HepG2 (cell line): ENCODE results near the gene SLC25A1. TPM values are rescaled to one million over a fixed set of nuclear protein-coding genes. Genes with fewer than 3 reads are reported as not detected.

Experiments
- AHR ChIP-seq: IDR thresholded peaks from 2 replicates; pipeline ENCODE4 v1.6.1; 2018; ENCODE audit warnings: missing genetic modification reagents, missing compliant biosample characterization
- ATF3 ChIP-seq: sonication (generic); formaldehyde crosslinking; IDR thresholded peaks from 2 replicates; pipeline ENCODE4 v1.4.0; 2020; ENCODE audit warnings: missing genetic modification reagents
- BHLHE40 ChIP-seq: IDR thresholded peaks from 2 replicates; pipeline ENCODE4 v1.6.1; 2011; ENCODE audit warnings: low read length, improper control_type of control experiment
- DMAP1 ChIP-seq: IDR thresholded peaks from 2 replicates; pipeline ENCODE4 v1.6.1; 2016
- ELF1 ChIP-seq: sonication (generic); formaldehyde crosslinking; IDR thresholded peaks from 2 replicates; pipeline ENCODE4 v1.4.0; 2020; ENCODE audit warnings: missing genetic modification reagents
- EZH2 ChIP-seq: conservative IDR thresholded peaks from 2 replicates; pipeline ENCODE4 v1.6.1; 2012; ENCODE audit warnings: mild to moderate bottlenecking, low read depth, low read length, moderate library complexity
- FOXJ3 ChIP-seq: sonication (generic); formaldehyde crosslinking; IDR thresholded peaks from 2 replicates; pipeline ENCODE4 v1.4.0; 2020; ENCODE audit warnings: missing genetic modification reagents, mild to moderate bottlenecking, borderline replicate concordance
- HDAC1 ChIP-seq: sonication (generic); formaldehyde crosslinking; IDR thresholded peaks from 2 replicates; pipeline ENCODE4 v1.5.1; 2020; ENCODE audit warnings: mild to moderate bottlenecking, missing genetic modification reagents
- HOMEZ ChIP-seq: IDR thresholded peaks from 2 replicates; pipeline ENCODE4 v1.6.1; 2016; ENCODE audit warnings: low read depth
- HOXA9 ChIP-seq: sonication (generic); formaldehyde crosslinking; IDR thresholded peaks from 2 replicates; pipeline ENCODE4 v1.8.1; 2022; ENCODE audit warnings: missing genetic modification reagents, mild to moderate bottlenecking, moderate library complexity, borderline replicate concordance
- IRF2 ChIP-seq: IDR thresholded peaks from 2 replicates; pipeline ENCODE4 v1.6.1; 2018; ENCODE audit warnings: missing genetic modification reagents, missing compliant biosample characterization
- JUN ChIP-seq: sonication (generic); formaldehyde crosslinking; IDR thresholded peaks from 2 replicates; pipeline ENCODE4 v1.4.0; 2020; ENCODE audit warnings: mild to moderate bottlenecking, missing genetic modification reagents
- KDM5A ChIP-seq: fragments of 200-600 bp; sonication (generic); IDR thresholded peaks from 2 replicates; pipeline ENCODE4 v1.7.0; 2018; ENCODE audit warnings: antibody characterized with exemption, mild to moderate bottlenecking, low read length, borderline replicate concordance
- KDM5B ChIP-seq: sonication (generic); formaldehyde crosslinking; IDR thresholded peaks from 2 replicates; pipeline ENCODE4 v1.4.0; 2020; ENCODE audit warnings: missing genetic modification reagents, mild to moderate bottlenecking, borderline replicate concordance
- MIER3 ChIP-seq: IDR thresholded peaks from 2 replicates; pipeline ENCODE4 v1.6.1; 2016; ENCODE audit warnings: missing compliant biosample characterization, borderline replicate concordance
- MZF1 ChIP-seq: sonication (generic); formaldehyde crosslinking; IDR thresholded peaks from 2 replicates; pipeline ENCODE4 v1.8.1; 2023; ENCODE audit warnings: mild to moderate bottlenecking, missing genetic modification reagents, borderline replicate concordance
- PLRG1 ChIP-seq: fragments of 450-650 bp; conservative IDR thresholded peaks from 2 replicates; pipeline ENCODE4 v1.6.1; 2016
- RNF219 ChIP-seq: sonication (generic); formaldehyde crosslinking; IDR thresholded peaks from 2 replicates; pipeline ENCODE4 v1.5.0; 2020; ENCODE audit warnings: mild to moderate bottlenecking, missing genetic modification reagents
- SOX6 ChIP-seq, 2 experiments: fragments of 450-650 bp in 1 of 2; sonication (generic) in 1 of 2; formaldehyde crosslinking in 1 of 2; IDR thresholded peaks; 2 replicates each; pipeline versions ENCODE4 v1.4.0 to v1.6.1; 2017 to 2020; ENCODE audit warnings: antibody characterized with exemption in 1 of 2, mild to moderate bottlenecking in 1 of 2, missing genetic modification reagents in 1 of 2
- SRSF4 ChIP-seq: fragments of 200-400 bp; formaldehyde crosslinking; IDR thresholded peaks from one replicate; pipeline ENCODE4 v1.6.1; 2018; ENCODE audit warnings: mild to moderate bottlenecking, low read depth, low read length, moderate library complexity; ENCODE audit not compliant: poor library complexity, severe bottlenecking
- THAP11 ChIP-seq: IDR thresholded peaks from 2 replicates; pipeline ENCODE4 v1.6.1; 2016; ENCODE audit warnings: missing biosample characterization, missing genetic modification reagents
- ZFP36L1 ChIP-seq: sonication (generic); formaldehyde crosslinking; IDR thresholded peaks from 2 replicates; pipeline ENCODE4 v1.8.0; 2022; ENCODE audit warnings: mild to moderate bottlenecking, missing genetic modification reagents, moderate library complexity
- ZMAT5 ChIP-seq: sonication (generic); formaldehyde crosslinking; IDR thresholded peaks from 2 replicates; pipeline ENCODE4 v1.5.0; 2020; ENCODE audit warnings: mild to moderate bottlenecking, low read depth, missing genetic modification reagents, borderline replicate concordance
- ZMYM3 ChIP-seq: sonication (generic); formaldehyde crosslinking; IDR thresholded peaks from 2 replicates; pipeline ENCODE4 v1.5.1; 2020; ENCODE audit warnings: mild to moderate bottlenecking, missing genetic modification reagents
- ZNF17 ChIP-seq: sonication (generic); formaldehyde crosslinking; IDR thresholded peaks from 2 replicates; pipeline ENCODE4 v1.5.0; 2020; ENCODE audit warnings: mild to moderate bottlenecking, missing genetic modification reagents
- ZNF234 ChIP-seq: sonication (generic); formaldehyde crosslinking; conservative IDR thresholded peaks from 2 replicates; pipeline ENCODE4 v1.5.1; 2020; ENCODE audit warnings: mild to moderate bottlenecking, missing genetic modification reagents
- ZNF44 ChIP-seq: sonication (generic); formaldehyde crosslinking; IDR thresholded peaks from 2 replicates; pipeline ENCODE4 v1.5.1; 2020; ENCODE audit warnings: mild to moderate bottlenecking, missing genetic modification reagents
- ZNF724P ChIP-seq: sonication (generic); formaldehyde crosslinking; IDR thresholded peaks from 2 replicates; pipeline ENCODE4 v1.8.0; 2022; ENCODE audit warnings: missing genetic modification reagents, borderline replicate concordance
- ZNF761 ChIP-seq: sonication (generic); formaldehyde crosslinking; conservative IDR thresholded peaks from 2 replicates; pipeline ENCODE4 v1.4.0; 2020; ENCODE audit warnings: mild to moderate bottlenecking, missing genetic modification reagents
- polyA plus RNA-seq, 8 experiments: library from polyadenylated mRNA; depleted of rRNA in 3 of 8; stranded (reverse) in 7 of 8; unstranded in 1 of 8; fragments of >200 nt; fragmentation: Illumina TruSeq in 4 of 8; extraction: Trizol in 4 of 8; gene quantifications; 2 replicates each; pipeline versions ENCODE4 v1.2.1 to v1.2.3, GENCODE V29; 2011 to 2016; ENCODE audit warnings: low read depth in 4 of 8, missing spikeins in 1 of 8, mixed read lengths in 1 of 8; ENCODE audit not compliant: insufficient read depth in 1 of 8
- total RNA-seq, 5 experiments: library from RNA; depleted of rRNA; stranded (reverse); fragments of >200 nt; fragmentation: Illumina TruSeq; extraction: Trizol; gene quantifications; 2 replicates each; pipeline ENCODE4 v1.2.3, GENCODE V29; 2016; ENCODE audit warnings: low read depth in 1 of 5

SLC25A1 gene
- total and polyA plus RNA-seq, 2 of the 13 experiments (the other 11 are each of a cell fraction or from before 2014, with no cell fraction given) = 49.4 to 161 TPM

GRCh38 chr22:19178065-19178656, 375 bp downstream of the SLC25A1 start (continued):
- TF ChIP-seq ZNF44 (CRISPR knock-in tag) = no peak
- no peak for TF ChIP-seq ZMAT5
- TF ChIP-seq THAP11 (CRISPR knock-in tag) = peak; percentile 42; the same call in 1 of the 2 replicates
- TF ChIP-seq ELF1 (CRISPR knock-in tag) = peak; percentile 89
- TF ChIP-seq HDAC1 = no peak
- TF ChIP-seq HOMEZ (CRISPR knock-in tag) = no peak
- no peak for TF ChIP-seq DMAP1 (CRISPR knock-in tag)
- TF ChIP-seq FOXJ3 = no peak
- no peak for TF ChIP-seq KDM5A
- peak; percentile 58 for TF ChIP-seq ZNF761 (CRISPR knock-in tag)
- no peak for TF ChIP-seq MZF1
- TF ChIP-seq SOX6 (IDR thresholded peaks at IDR 0.05) = no peak
- no peak for TF ChIP-seq SOX6 (CRISPR knock-in tag; IDR thresholded peaks at IDR 0.05)
- no peak; the same call in 1 of the 2 replicates for TF ChIP-seq HOXA9
- TF ChIP-seq KDM5B = peak; percentile 82
- no peak for TF ChIP-seq BHLHE40
- no peak for TF ChIP-seq AHR (CRISPR knock-in tag)
- TF ChIP-seq ZFP36L1 (CRISPR knock-in tag) = no peak
- no peak for TF ChIP-seq MIER3 (CRISPR knock-in tag)
- TF ChIP-seq ZNF234 (CRISPR knock-in tag) = peak; percentile 30; the same call in 1 of the 2 replicates
- no peak for TF ChIP-seq ZMYM3 (CRISPR knock-in tag)
- no peak for TF ChIP-seq PLRG1
- TF ChIP-seq JUN (CRISPR knock-in tag) = no peak
- no peak for TF ChIP-seq SRSF4
- TF ChIP-seq ZNF724P (CRISPR knock-in tag) = no peak
- TF ChIP-seq RNF219 (CRISPR knock-in tag) = no peak
- no peak for TF ChIP-seq EZH2
- no peak for TF ChIP-seq IRF2 (CRISPR knock-in tag)
- no peak for TF ChIP-seq ZNF17
- no peak for TF ChIP-seq ATF3 (CRISPR knock-in tag)
